GM12878 (cell line): ENCODE results near the gene B4GALT3. TPM values are rescaled to one million over a fixed set of nuclear protein-coding genes. Genes with fewer than 3 reads are reported as not detected.

Experiments
- ATAC-seq: fragments of 200-7000 bp; cut with Tn5 transposase; 3 replicates; pipeline ENCODE4 v1.9.1; 2020; ENCODE audit warnings: mild to moderate bottlenecking, moderate library complexity
- BruUV-seq: library from RNA; stranded (reverse); fragments of 400-500 nt; replicated peaks from 2 replicates; lab custom pipeline; 2021; lab: Mats Ljungman, UMichigan
- CTCF ChIA-PET: fragments of 300-600 bp; sonication (Branson Sonifier 250); formaldehyde crosslinking; extraction: SDS; loops from one replicate; lab custom pipeline; 2021; ENCODE audit warnings: inconsistent platforms; lab: Yijun Ruan, JAX
- POLR2A ChIA-PET: fragments of 350-600 bp; formaldehyde crosslinking; extraction: SDS; loops from one replicate; lab custom pipeline; 2021; ENCODE audit warnings: inconsistent platforms; lab: Charles Lee
- RAD21 ChIA-PET: fragments of 300-600 bp; sonication (Branson Sonifier 250); formaldehyde crosslinking; loops from one replicate; lab custom pipeline; 2023; ENCODE audit warnings: antibody characterized with exemption; ENCODE audit not compliant: unreplicated experiment; lab: Charles Lee
- SMC1A ChIA-PET: fragments of 300-600 bp; sonication (Branson Sonifier 250); formaldehyde crosslinking; loops from one replicate; lab custom pipeline; 2023; ENCODE audit not compliant: unreplicated experiment, uncharacterized antibody; lab: Charles Lee
- DNase-seq: peaks from one replicate; pipeline ENCODE4 v3.0.0-alpha.2; 2011; ENCODE audit warnings: low read depth, low spot score
- FAIRE-seq: peaks from 3 replicates; lab custom pipeline; 2011; peaks lifted over from hg19 to GRCh38; lab: Jason Lieb, UNC
- H2AFZ ChIP-seq: 2 replicates; pipeline ENCODE4 v1.6.0; 2011; ENCODE audit warnings: low read depth, low read length, control low read depth; ENCODE audit not compliant: control insufficient read depth
- H3K27ac ChIP-seq: 2 replicates; pipeline ENCODE4 v1.5.1; 2011; ENCODE audit warnings: control low read depth; ENCODE audit not compliant: control insufficient read depth, insufficient read depth
- H3K27me3 ChIP-seq, 2 experiments: replicated peaks in 1 of 2; 2 replicates each; pipeline versions ENCODE4 v1.6.0 to v1.6.1; 2011; ENCODE audit warnings: low read length in 1 of 2; ENCODE audit not compliant: control insufficient read depth in 2 of 2, insufficient read depth in 2 of 2
- H3K36me3 ChIP-seq, 2 experiments: 2 replicates each; pipeline ENCODE4 v1.5.1; 2011; ENCODE audit warnings: low read length in 1 of 2; ENCODE audit not compliant: control insufficient read depth in 2 of 2, insufficient read depth in 2 of 2
- H3K4me1 ChIP-seq: 2 replicates; pipeline ENCODE4 v1.6.1; 2011; ENCODE audit warnings: mild to moderate bottlenecking, low read length, moderate library complexity, mixed read lengths; ENCODE audit not compliant: control insufficient read depth, insufficient read depth
- H3K4me2 ChIP-seq: 2 replicates; pipeline ENCODE4 v1.6.0; 2011; ENCODE audit warnings: control low read depth; ENCODE audit not compliant: control insufficient read depth, insufficient read depth
- H3K4me3 ChIP-seq: fragments of 200-600 bp; sonication (generic); 2 replicates; pipeline ENCODE4 v1.5.1; 2016
- H3K79me2 ChIP-seq: 2 replicates; pipeline ENCODE4 v1.6.0; 2011; ENCODE audit warnings: low read length; ENCODE audit not compliant: control insufficient read depth, insufficient read depth
- H3K9ac ChIP-seq: 2 replicates; pipeline ENCODE4 v1.8.0; 2011; ENCODE audit warnings: low read length, control low read depth, mixed read lengths; ENCODE audit not compliant: control insufficient read depth, insufficient read depth
- H3K9me3 ChIP-seq: replicated peaks from 3 replicates; pipeline ENCODE4 v1.5.1; 2011; ENCODE audit warnings: mild to moderate bottlenecking, low read length; ENCODE audit not compliant: control insufficient read depth, insufficient read depth
- H4K20me1 ChIP-seq: 2 replicates; pipeline ENCODE4 v1.6.0; 2011; ENCODE audit not compliant: control insufficient read depth, insufficient read depth
- BMI1 ChIP-seq: fragments of 450-650 bp; IDR thresholded peaks from 2 replicates; pipeline ENCODE4 v1.6.1; 2016; ENCODE audit warnings: mild to moderate bottlenecking, moderate library complexity, borderline replicate concordance
- BRCA1 ChIP-seq: IDR thresholded peaks from 2 replicates; pipeline ENCODE4 v1.6.1; 2011; ENCODE audit warnings: low read depth, low read length, improper control_type of control experiment
- CHD2 ChIP-seq: IDR thresholded peaks from 2 replicates; pipeline ENCODE4 v1.6.1; 2011; ENCODE audit warnings: low read depth, low read length, improper control_type of control experiment, borderline replicate concordance
- CHD4 ChIP-seq: fragments of 200-600 bp; sonication (generic); IDR thresholded peaks from 2 replicates; pipeline ENCODE4 v1.6.1; 2016; ENCODE audit warnings: mild to moderate bottlenecking
- CREM ChIP-seq: IDR thresholded peaks from 2 replicates; pipeline ENCODE4 v1.6.1; 2014; ENCODE audit warnings: antibody characterized with exemption, low read depth
- EED ChIP-seq: sonication (generic); IDR thresholded peaks from 2 replicates; pipeline ENCODE4 v1.6.1; 2016; ENCODE audit warnings: antibody characterized with exemption, low read depth
- HDGF ChIP-seq: fragments of 450-650 bp; IDR thresholded peaks from 2 replicates; pipeline ENCODE4 v1.6.1; 2016; ENCODE audit warnings: antibody characterized with exemption
- IRF3 ChIP-seq: fragments of 450-650 bp; IDR thresholded peaks from 2 replicates; pipeline ENCODE4 v1.6.1; 2014; ENCODE audit warnings: mild to moderate bottlenecking
- MXI1 ChIP-seq: fragments of 150-350 bp; IDR thresholded peaks from 2 replicates; pipeline ENCODE4 v1.6.1; 2011; ENCODE audit warnings: low read depth, mild to moderate bottlenecking, inconsistent platforms, low read length, improper control_type of control experiment
- RAD51 ChIP-seq: fragments of 450-650 bp; IDR thresholded peaks from 2 replicates; pipeline ENCODE4 v1.6.1; 2016; ENCODE audit warnings: moderate library complexity, mild to moderate bottlenecking, inconsistent platforms
- SIN3A ChIP-seq: IDR thresholded peaks from 2 replicates; pipeline ENCODE4 v1.6.1; 2012; ENCODE audit warnings: low read depth, low read length, improper control_type of control experiment
- TAF1 ChIP-seq: IDR thresholded peaks from 2 replicates; pipeline ENCODE4 v1.6.1; 2011; ENCODE audit warnings: mild to moderate bottlenecking, low read depth, low read length, borderline replicate concordance
- TCF3 ChIP-seq: IDR thresholded peaks from 2 replicates; pipeline ENCODE4 v1.6.1; 2012; ENCODE audit warnings: low read depth, mild to moderate bottlenecking, low read length, borderline replicate concordance; ENCODE audit not compliant: insufficient read depth
- USF2 ChIP-seq: IDR thresholded peaks from 2 replicates; pipeline ENCODE4 v1.6.1; 2011; ENCODE audit warnings: low read depth, low read length, improper control_type of control experiment, borderline replicate concordance
- WGBS: methylation state at CpG from one replicate; pipeline ENCODE4 v1.1.6; 2016; ENCODE audit warnings: low lambda C conversion rate; ENCODE audit not compliant: insufficient replicate concordance, insufficient coverage; ENCODE audit errors: missing lambda C conversion rate; 5-methylcytosine and 5-hydroxymethylcytosine counted together
- in situ Hi-C: fragments of 300-500 bp; cut with MboI; formaldehyde crosslinking; loops from 9 replicates; pipeline ENCODE4 v1.14.3; 2018; ENCODE audit warnings: mixed read lengths
- intact Hi-C: fragments of 100-400 bp; cut with micrococcal nuclease; formaldehyde crosslinking; loops from one replicate; pipeline ENCODE4 v1.14.2; 2022; ENCODE audit not compliant: unreplicated experiment
- polyA plus RNA-seq, 11 experiments: library from polyadenylated mRNA; depleted of rRNA in 4 of 11; unstranded in 6 of 11; stranded (reverse) in 5 of 11; fragments of >200 nt; fragmentation: Nextera tagmentation in 4 of 11; fragmentation: Illumina TruSeq in 1 of 11; extraction: Ambion mirVana in 4 of 11; extraction: Trizol in 1 of 11; gene quantifications; 1 replicate in 1 of 11; 2 replicates in 10 of 11; pipeline versions ENCODE4 v1.2.1 to v1.2.3, GENCODE V29; 2011 to 2016; ENCODE audit warnings: inconsistent platforms in 2 of 11, missing spikeins in 2 of 11, low read depth in 1 of 11
- total RNA-seq, 4 experiments: library from RNA; depleted of rRNA in 3 of 4; stranded (reverse); fragments of >200 nt in 3 of 4; fragmentation: Illumina TruSeq in 1 of 4; extraction: Trizol in 1 of 4; gene quantifications; 2 replicates each; pipeline versions ENCODE4 v1.2.1 to v1.2.3, GENCODE V29; 2013 to 2021

B4GALT3 gene
- total and polyA plus RNA-seq, 10 of the 15 experiments (the other 5 are each of a cell fraction or from before 2014, with no cell fraction given), result 27.1 to 58.9 (median 42.6) TPM

- Histone ChIP-seq H2AFZ (no peak overlapping the region), H3K4me3 (no peak overlapping the region), H4K20me1 (no peaks in the 10 kb centered on the region), H3K27me3 (no peaks in the 10 kb centered on the region), H3K27ac (no peak overlapping the region), H3K36me3 (peaks cover 17 to 30% of the 10 kb centered on the region in 2 experiments), H3K9ac (0 out of 2 replicates have a peak overlapping the region, but pooled peaks have one; percentile 20), H3K9me3 (no peaks in the 10 kb centered on the region), H3K4me2 (no peak overlapping the region), H3K79me2 (peaks cover 23% of the 10 kb centered on the region), H3K4me1 (peaks cover 17% of the 10 kb centered on the region)
- CTCF ChIA-PET, result interaction anchor here (0.5 to 0.6 kb wide), 2 partner anchors 128 to 394 kb away, joined by 3 to 4 read pairs; no protein-coding TSS in a partner anchor
- WGBS, result 82% methylated on average over 4 of the region's 4 CpGs
- RAD21 ChIA-PET, result no interaction called here
- BruUV-seq, result no TSS peak
- FAIRE-seq (no peak), ATAC-seq (no peak), DNase-seq (no peak)
- in situ Hi-C loops, result no loop called here
- TF ChIP-seq MXI1, result no peak
- no peak for TF ChIP-seq CHD2
- TF ChIP-seq TCF3, result no peak
- TF ChIP-seq USF2, result no peak
- TF ChIP-seq TAF1, result no peak
- no peak for TF ChIP-seq BRCA1
- TF ChIP-seq EED, result no peak
- no peak for TF ChIP-seq SIN3A
- no peak for TF ChIP-seq HDGF
- TF ChIP-seq CHD4, result no peak
- no peak for TF ChIP-seq BMI1
- TF ChIP-seq IRF3, result no peak
- no peak for TF ChIP-seq CREM
- TF ChIP-seq RAD51, result no peak
- SMC1A ChIA-PET, result interaction anchor here (0.9 kb wide), 1 partner anchor 209 kb away, joined by 3 read pairs; no protein-coding TSS in a partner anchor
- intact Hi-C loops, result no loop called here
- POLR2A ChIA-PET, result no interaction called here
Measured at GRCh38 chr1:161172776-161173376, 4.4 kb downstream of the B4GALT3 start.
